Endothelial cell (in vitro differentiated cells): Measurements from ENCODE around the gene APRT. TPM values are rescaled to one million over a fixed set of nuclear protein-coding genes. Genes with fewer than 3 reads are reported as not detected.

Experiments
- DNase-seq: peaks from one replicate; pipeline ENCODE4 v3.0.0; 2021; ENCODE audit warnings: low spot score
- H3K27ac Mint-ChIP-seq: one replicate; pipeline ENCODE4 v1.8.0; 2021; ENCODE audit warnings: mixed read lengths, inconsistent platforms; ENCODE audit not compliant: unreplicated experiment
- H3K27me3 Mint-ChIP-seq: one replicate; pipeline ENCODE4 v1.8.0; 2021; ENCODE audit warnings: mild to moderate bottlenecking, moderate library complexity, mixed read lengths, inconsistent platforms; ENCODE audit not compliant: unreplicated experiment
- H3K36me3 Mint-ChIP-seq: one replicate; pipeline ENCODE4 v1.8.0; 2021; ENCODE audit warnings: mild to moderate bottlenecking, low read depth, mixed read lengths, inconsistent platforms; ENCODE audit not compliant: unreplicated experiment
- H3K4me1 Mint-ChIP-seq: one replicate; pipeline ENCODE4 v1.8.0; 2021; ENCODE audit warnings: mild to moderate bottlenecking, mixed read lengths, inconsistent platforms; ENCODE audit not compliant: unreplicated experiment
- H3K4me3 Mint-ChIP-seq: one replicate; pipeline ENCODE4 v1.8.0; 2021; ENCODE audit warnings: mild to moderate bottlenecking, mixed read lengths, inconsistent platforms; ENCODE audit not compliant: unreplicated experiment
- H3K9me3 Mint-ChIP-seq: one replicate; pipeline ENCODE4 v1.8.0; 2021; ENCODE audit warnings: mixed read lengths, inconsistent platforms; ENCODE audit not compliant: unreplicated experiment
- CTCF ChIP-seq: fragments of 200-600 bp; sonication (generic); IDR thresholded peaks from one replicate; pipeline ENCODE4 v1.5.0; 2021; ENCODE audit warnings: antibody characterized with exemption; ENCODE audit not compliant: unreplicated experiment
- total RNA-seq: library from RNA; stranded (reverse); fragmentation: NEBNext Ultra II Directional; extraction: Animal tissue kit (Norgen Biotek cat#: 25700); gene quantifications from one replicate; pipeline ENCODE4 v1.2.1, GENCODE V29; 2021; ENCODE audit not compliant: unreplicated experiment

The APRT gene
- total RNA-seq, 1 donor from 2014 or later = 80.7 TPM

- no peak for DNase-seq
- Mint-ChIP-seq H3K4me1 (peaks cover 28% of the 10 kb centered on the region), H3K4me3 (no peak overlapping the region), H3K36me3 (peaks cover 6% of the 10 kb centered on the region), H3K27ac (no peak overlapping the region), H3K27me3 (peaks cover 8% of the 10 kb centered on the region), H3K9me3 (no peaks in the 10 kb centered on the region)
- no peak for TF ChIP-seq CTCF
These were observed 43.5 kb downstream of the APRT start for GRCh38 chr16:88768071-88768783.

GRCh38 chr16:88767546-88768070 lies 44.1 kb downstream of the APRT start:
- no peak for TF ChIP-seq CTCF
- H3K4me3 Mint-ChIP-seq = no peak overlapping the region
- H3K9me3 Mint-ChIP-seq = no peaks in the 10 kb centered on the region

GRCh38 chr16:88766975-88767374 lies 44.8 kb downstream of the APRT start:
- H3K27ac Mint-ChIP-seq = peak overlapping the region; percentile 25

More at GRCh38 chr16:88767546-88768070, 44.1 kb downstream of the APRT start:
- H3K27me3 Mint-ChIP-seq = peaks cover 8% of the 10 kb centered on the region
- peak overlapping the region; percentile 25 for H3K27ac Mint-ChIP-seq
- peaks cover 8% of the 10 kb centered on the region for H3K36me3 Mint-ChIP-seq
- peaks cover 29% of the 10 kb centered on the region for H3K4me1 Mint-ChIP-seq
- DNase-seq = no peak

DNA sequence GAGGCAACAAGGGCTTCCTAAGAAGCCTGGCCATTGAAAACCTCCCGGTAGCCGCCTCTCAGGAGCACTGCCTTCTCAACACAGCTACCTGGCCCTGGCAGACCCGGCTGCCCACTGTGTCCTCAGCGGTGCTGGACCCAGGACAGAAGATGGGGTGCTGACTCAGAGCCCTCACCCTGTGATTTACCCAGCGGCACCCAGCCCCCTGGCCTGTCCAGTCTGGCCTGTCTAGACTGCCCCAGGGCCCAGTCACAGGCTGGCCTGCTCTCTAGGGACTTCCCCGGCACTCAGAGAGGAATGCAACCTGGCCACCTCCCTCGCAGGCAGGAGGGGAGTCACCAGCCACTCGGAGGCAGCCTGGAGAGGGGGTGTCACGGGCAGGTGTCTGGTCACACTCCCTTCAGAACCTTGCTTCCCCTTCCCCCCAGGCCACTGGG lies 46.8 kb downstream of the APRT start:
- H3K36me3 Mint-ChIP-seq = peaks cover 8% of the 10 kb centered on the region
- TF ChIP-seq CTCF = no peak
- DNase-seq = no peak
- peaks cover 31% of the 10 kb centered on the region for H3K4me1 Mint-ChIP-seq
- no peak overlapping the region for H3K27ac Mint-ChIP-seq
- no peaks in the 10 kb centered on the region for H3K9me3 Mint-ChIP-seq
- peaks cover 10% of the 10 kb centered on the region for H3K27me3 Mint-ChIP-seq
- no peak overlapping the region for H3K4me3 Mint-ChIP-seq

More at GRCh38 chr16:88766975-88767374, 44.8 kb downstream of the APRT start:
- H3K4me3 Mint-ChIP-seq = peak overlapping the region; percentile 40
- peaks cover 29% of the 10 kb centered on the region for H3K4me1 Mint-ChIP-seq
- no peak for DNase-seq
- no peak for TF ChIP-seq CTCF
- H3K27me3 Mint-ChIP-seq = peaks cover 8% of the 10 kb centered on the region
- H3K9me3 Mint-ChIP-seq = no peaks in the 10 kb centered on the region
- H3K36me3 Mint-ChIP-seq = peaks cover 8% of the 10 kb centered on the region

DNA sequence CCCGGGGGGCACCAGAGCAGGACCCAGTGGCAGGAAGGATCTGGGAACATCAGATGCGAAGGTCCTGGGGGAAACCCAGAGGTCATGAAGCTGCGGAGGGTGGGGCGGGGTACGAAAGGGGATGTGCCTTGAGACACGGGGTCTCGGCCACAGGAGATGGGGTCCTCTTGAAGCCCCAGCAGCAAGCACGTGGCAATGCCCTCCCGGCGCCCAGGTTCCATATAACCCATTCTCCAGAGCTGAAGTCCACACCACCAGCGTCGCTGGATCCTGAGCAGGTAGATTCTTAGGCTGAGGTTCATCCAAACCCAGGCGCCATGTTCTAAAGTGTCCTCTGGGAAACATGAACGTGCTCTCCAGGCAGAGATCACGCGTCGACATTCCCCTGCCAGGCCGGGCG lies 47.6 kb downstream of the APRT start:
- no peak for TF ChIP-seq CTCF
- H3K9me3 Mint-ChIP-seq = no peaks in the 10 kb centered on the region
- peaks cover 8% of the 10 kb centered on the region for H3K27me3 Mint-ChIP-seq
- H3K4me3 Mint-ChIP-seq = no peak overlapping the region
- no peak for DNase-seq
- H3K4me1 Mint-ChIP-seq = peaks cover 33% of the 10 kb centered on the region
- H3K36me3 Mint-ChIP-seq = peaks cover 8% of the 10 kb centered on the region
- no peak overlapping the region for H3K27ac Mint-ChIP-seq
